HEK293 (cell line): Measurements from ENCODE around the gene TFPI.
"Not testable (repeated sequence)": the region's sequence is repeated elsewhere in the genome, so short reads cannot be mapped to it uniquely, and the experiment has no call there.

Experiments
- CTCF ChIA-PET: fragments of 350-600 bp; formaldehyde crosslinking; extraction: SDS; loops from one replicate; lab custom pipeline; 2021; ENCODE audit warnings: antibody characterized with exemption; lab: Yijun Ruan, JAX
- POLR2A ChIA-PET: fragments of 300-600 bp; formaldehyde crosslinking; extraction: SDS; loops from one replicate; lab custom pipeline; 2020; ENCODE audit warnings: antibody characterized with exemption, inconsistent platforms; lab: Yijun Ruan, JAX
- H3K27ac ChIP-seq: fragments of 200-500 bp; sonication (Bioruptor generic); 2 replicates; pipeline ENCODE4 v1.5.1; 2014; ENCODE audit warnings: low read depth, low read length, control low read depth, inconsistent platforms; ENCODE audit errors: extremely low read depth
- H3K36me3 ChIP-seq, 2 experiments: fragments of 200-500 bp in 1 of 2; sonication (Bioruptor generic) in 1 of 2; 1 replicate in 1 of 2; 2 replicates in 1 of 2; pipeline ENCODE4 v1.5.1; 2014 to 2017; ENCODE audit warnings: inconsistent platforms in 2 of 2, low read length in 2 of 2; ENCODE audit not compliant: control insufficient read depth in 2 of 2, insufficient read depth in 1 of 2
- H3K4me1 ChIP-seq: fragments of 200-500 bp; sonication (Bioruptor generic); 2 replicates; pipeline ENCODE4 v1.5.1; 2014; ENCODE audit warnings: mild to moderate bottlenecking, low read length, inconsistent platforms; ENCODE audit not compliant: control insufficient read depth, insufficient read depth
- H3K4me3 ChIP-seq: 2 replicates; pipeline ENCODE4 v1.5.1; 2011; ENCODE audit warnings: low read depth, mild to moderate bottlenecking, control low read depth, low read length, moderate library complexity
- H3K9me3 ChIP-seq: fragments of 200-500 bp; sonication (Bioruptor generic); 2 replicates; pipeline ENCODE4 v1.5.1; 2014; ENCODE audit warnings: low read depth, low read length, inconsistent platforms; ENCODE audit not compliant: control insufficient read depth, insufficient read depth
- KLF9 ChIP-seq: fragments of 450-650 bp; formaldehyde crosslinking; IDR thresholded peaks from 2 replicates; pipeline ENCODE4 v1.5.1; 2016; ENCODE audit warnings: missing biosample characterization, missing genetic modification characterization, low read depth
- ZBTB7A ChIP-seq: fragments of 450-650 bp; formaldehyde crosslinking; IDR thresholded peaks from 2 replicates; pipeline ENCODE4 v1.5.1; 2016; ENCODE audit warnings: low read depth, missing biosample characterization, missing genetic modification characterization
- ZNF157 ChIP-seq: fragments of 450-650 bp; formaldehyde crosslinking; IDR thresholded peaks from 2 replicates; pipeline ENCODE4 v1.5.1; 2016; ENCODE audit warnings: missing biosample characterization, missing genetic modification characterization
- ZNF175 ChIP-seq: fragments of 450-650 bp; formaldehyde crosslinking; IDR thresholded peaks from 2 replicates; pipeline ENCODE4 v1.5.1; 2016; ENCODE audit warnings: missing biosample characterization, missing genetic modification characterization
- ZNF211 ChIP-seq: fragments of 450-650 bp; formaldehyde crosslinking; IDR thresholded peaks from 2 replicates; pipeline ENCODE4 v1.5.1; 2016; ENCODE audit warnings: low read depth, missing biosample characterization, missing genetic modification characterization
- ZNF239 ChIP-seq: fragments of 450-650 bp; formaldehyde crosslinking; IDR thresholded peaks from 2 replicates; pipeline ENCODE4 v1.5.1; 2016; ENCODE audit warnings: missing biosample characterization, missing genetic modification characterization
- ZNF37A ChIP-seq: fragments of 450-650 bp; IDR thresholded peaks from 2 replicates; pipeline ENCODE4 v1.5.1; 2018; ENCODE audit warnings: missing biosample characterization, missing genetic modification characterization
- ZNF473 ChIP-seq: fragments of 450-650 bp; formaldehyde crosslinking; IDR thresholded peaks from 2 replicates; pipeline ENCODE4 v1.5.1; 2017; ENCODE audit warnings: missing biosample characterization, missing genetic modification characterization
- ZNF521 ChIP-seq: fragments of 450-650 bp; formaldehyde crosslinking; IDR thresholded peaks from 2 replicates; pipeline ENCODE4 v1.5.1; 2017; ENCODE audit warnings: missing biosample characterization, mild to moderate bottlenecking, missing genetic modification characterization
- ZNF560 ChIP-seq: fragments of 450-650 bp; formaldehyde crosslinking; IDR thresholded peaks from 2 replicates; pipeline ENCODE4 v1.5.1; 2017; ENCODE audit warnings: missing biosample characterization, missing genetic modification characterization, borderline replicate concordance
- ZNF610 ChIP-seq: fragments of 450-650 bp; formaldehyde crosslinking; IDR thresholded peaks from 2 replicates; pipeline ENCODE4 v1.5.1; 2016; ENCODE audit warnings: missing biosample characterization, missing genetic modification characterization, borderline replicate concordance
- ZNF639 ChIP-seq: fragments of 450-650 bp; formaldehyde crosslinking; IDR thresholded peaks from 2 replicates; pipeline ENCODE4 v1.5.1; 2016; ENCODE audit warnings: missing biosample characterization, missing genetic modification characterization
- ZNF658 ChIP-seq: fragments of 450-650 bp; formaldehyde crosslinking; IDR thresholded peaks from 2 replicates; pipeline ENCODE4; 2016; ENCODE audit warnings: missing biosample characterization, missing genetic modification characterization
- ZNF660 ChIP-seq: fragments of 450-650 bp; IDR thresholded peaks from 2 replicates; pipeline ENCODE4 v1.5.1; 2018; ENCODE audit warnings: missing biosample characterization, mild to moderate bottlenecking, missing genetic modification characterization
- ZNF704 ChIP-seq: fragments of 450-650 bp; formaldehyde crosslinking; IDR thresholded peaks from 2 replicates; pipeline ENCODE4 v1.5.1; 2016; ENCODE audit warnings: missing biosample characterization, missing genetic modification characterization
- ZNF707 ChIP-seq: fragments of 450-650 bp; formaldehyde crosslinking; IDR thresholded peaks from 2 replicates; pipeline ENCODE4 v1.5.1; 2016; ENCODE audit warnings: missing biosample characterization, missing genetic modification characterization
- ZNF747 ChIP-seq: fragments of 450-650 bp; formaldehyde crosslinking; IDR thresholded peaks from 2 replicates; pipeline ENCODE4 v1.5.1; 2016; ENCODE audit warnings: missing biosample characterization, missing genetic modification characterization
- TF ChIP-seq, protein P1 (sequence below): fragments of 450-650 bp; formaldehyde crosslinking; conservative IDR thresholded peaks from 2 replicates; pipeline ENCODE4 v1.5.1; 2016; ENCODE audit warnings: low read depth, missing biosample characterization, missing genetic modification characterization

TFPI gene

DNA sequence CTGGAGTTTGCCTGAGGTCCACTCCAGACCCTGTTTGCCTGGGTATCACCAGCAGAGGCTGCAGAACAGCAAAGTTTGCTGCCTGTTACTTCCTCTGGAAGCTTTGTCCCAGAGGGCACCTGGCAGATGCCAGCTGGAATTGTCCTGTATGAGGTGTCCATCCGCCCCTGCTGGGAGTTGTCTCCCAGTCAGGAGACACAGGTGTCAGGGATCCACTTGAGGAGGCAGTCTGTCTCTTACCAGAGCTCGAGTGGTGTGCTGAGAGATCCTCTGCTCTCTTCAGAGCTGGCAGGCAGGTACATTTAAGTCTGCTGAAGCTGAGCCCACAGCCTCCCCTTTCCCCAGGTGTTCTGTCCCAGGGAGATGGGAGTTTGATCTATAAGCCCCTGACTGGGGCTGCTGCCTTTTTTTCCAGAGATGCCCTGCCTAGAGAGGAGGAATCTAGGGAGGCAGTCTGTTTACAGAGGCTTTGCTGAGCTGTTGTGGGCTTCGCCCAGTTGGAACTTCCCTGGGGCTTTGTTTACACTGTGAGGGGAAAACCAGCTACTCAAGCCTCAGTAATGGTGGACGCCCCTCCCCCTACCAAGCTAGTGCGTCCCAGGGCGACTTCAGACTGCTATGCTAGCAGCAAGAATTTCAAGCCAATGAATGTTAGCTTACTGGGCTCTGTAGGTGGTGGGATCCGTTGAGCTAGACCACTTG is 34.7 kb downstream of the TFPI start (continued):
- no peak for TF ChIP-seq ZNF707 (tag by site-specific recombination)
- no peak for TF ChIP-seq ZNF704
- TF ChIP-seq, all 188 proteins: peak for 0

- CTCF ChIA-PET, H3K4me1 ChIP-seq, POLR2A ChIA-PET: not testable (repeated sequence)
Measured at GRCh38 chr2:187517750-187518361, 36.4 kb downstream of the TFPI start.

DNA sequence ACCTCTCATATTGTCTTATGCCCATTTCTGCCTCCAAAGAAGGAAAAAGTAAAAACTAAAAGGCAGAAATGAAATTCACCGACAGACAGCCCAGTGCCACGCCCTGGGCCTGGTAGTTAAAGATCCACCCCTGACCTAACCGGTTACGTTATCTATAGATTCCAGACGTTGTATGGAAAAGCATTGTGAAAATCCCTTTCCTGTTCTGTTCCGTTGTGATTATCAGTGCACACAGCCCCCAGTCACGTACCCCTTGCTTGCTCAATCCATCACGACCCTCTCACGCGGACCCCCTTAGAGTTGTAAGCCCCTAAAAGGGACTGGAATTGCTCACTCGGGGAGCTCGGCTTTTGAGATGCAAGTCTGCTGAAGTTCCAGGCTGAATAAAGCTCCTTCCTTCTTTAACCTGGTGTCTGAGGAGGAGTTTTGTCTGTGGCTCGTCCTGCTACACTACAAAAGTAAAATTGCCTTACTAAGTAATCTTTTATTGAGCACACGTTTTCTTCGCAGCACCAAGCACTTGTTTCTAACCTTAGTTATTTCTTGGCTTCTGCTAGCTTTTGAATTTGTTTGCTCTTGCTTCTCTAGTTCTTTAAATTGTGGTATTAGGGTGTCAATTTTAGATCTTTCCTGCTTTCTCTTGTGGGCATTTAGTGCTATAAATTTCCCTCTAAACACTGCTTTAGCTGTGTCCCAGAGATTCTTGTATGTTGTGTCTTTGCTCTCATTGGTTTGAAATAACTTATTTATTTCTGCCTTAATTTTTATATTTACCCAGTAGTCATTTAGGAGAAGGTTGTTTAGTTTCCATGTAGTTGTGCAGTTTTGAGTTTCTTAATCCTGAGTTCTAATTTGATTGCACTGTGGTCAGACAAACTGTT is 37.4 kb downstream of the TFPI start:
- CTCF ChIA-PET, H3K27ac ChIP-seq: not testable (repeated sequence)

More at GRCh38 chr2:187517750-187518361, 36.4 kb downstream of the TFPI start:
- not testable (repeated sequence) for H3K4me3 ChIP-seq, H3K9me3 ChIP-seq, H3K27ac ChIP-seq, H3K36me3 ChIP-seq

GRCh38 chr2:187514930-187515329 is 39.3 kb downstream of the TFPI start:
- H3K36me3 ChIP-seq, result peaks cover 0 to 2% of the 10 kb centered on the region in 2 experiments; a peak in 1 of 3 replicates
- no peak overlapping the region for H3K4me3 ChIP-seq
- H3K4me1 ChIP-seq, result no peaks in the 10 kb centered on the region
- POLR2A ChIA-PET, result no interaction called here
- TF ChIP-seq ZNF157 (tag by site-specific recombination) (no peak), ZNF239 (tag by site-specific recombination) (no peak), ZNF707 (tag by site-specific recombination) (no peak), ZNF658 (tag by site-specific recombination) (no peak), ZNF37A (tag by site-specific recombination) (no peak), ZNF211 (tag by site-specific recombination) (no peak), KLF9 (tag by site-specific recombination) (no peak), ZNF660 (tag by site-specific recombination) (no peak), ZNF473 (tag by site-specific recombination) (no peak), ZNF175 (tag by site-specific recombination) (no peak), ZNF560 (tag by site-specific recombination) (no peak), ZNF747 (tag by site-specific recombination) (no peak), ZBTB7A (tag by site-specific recombination) (no peak), ZNF639 (tag by site-specific recombination) (no peak), ZNF610 (no peak), ZNF521 (no peak)
- TF ChIP-seq, protein P1, sequence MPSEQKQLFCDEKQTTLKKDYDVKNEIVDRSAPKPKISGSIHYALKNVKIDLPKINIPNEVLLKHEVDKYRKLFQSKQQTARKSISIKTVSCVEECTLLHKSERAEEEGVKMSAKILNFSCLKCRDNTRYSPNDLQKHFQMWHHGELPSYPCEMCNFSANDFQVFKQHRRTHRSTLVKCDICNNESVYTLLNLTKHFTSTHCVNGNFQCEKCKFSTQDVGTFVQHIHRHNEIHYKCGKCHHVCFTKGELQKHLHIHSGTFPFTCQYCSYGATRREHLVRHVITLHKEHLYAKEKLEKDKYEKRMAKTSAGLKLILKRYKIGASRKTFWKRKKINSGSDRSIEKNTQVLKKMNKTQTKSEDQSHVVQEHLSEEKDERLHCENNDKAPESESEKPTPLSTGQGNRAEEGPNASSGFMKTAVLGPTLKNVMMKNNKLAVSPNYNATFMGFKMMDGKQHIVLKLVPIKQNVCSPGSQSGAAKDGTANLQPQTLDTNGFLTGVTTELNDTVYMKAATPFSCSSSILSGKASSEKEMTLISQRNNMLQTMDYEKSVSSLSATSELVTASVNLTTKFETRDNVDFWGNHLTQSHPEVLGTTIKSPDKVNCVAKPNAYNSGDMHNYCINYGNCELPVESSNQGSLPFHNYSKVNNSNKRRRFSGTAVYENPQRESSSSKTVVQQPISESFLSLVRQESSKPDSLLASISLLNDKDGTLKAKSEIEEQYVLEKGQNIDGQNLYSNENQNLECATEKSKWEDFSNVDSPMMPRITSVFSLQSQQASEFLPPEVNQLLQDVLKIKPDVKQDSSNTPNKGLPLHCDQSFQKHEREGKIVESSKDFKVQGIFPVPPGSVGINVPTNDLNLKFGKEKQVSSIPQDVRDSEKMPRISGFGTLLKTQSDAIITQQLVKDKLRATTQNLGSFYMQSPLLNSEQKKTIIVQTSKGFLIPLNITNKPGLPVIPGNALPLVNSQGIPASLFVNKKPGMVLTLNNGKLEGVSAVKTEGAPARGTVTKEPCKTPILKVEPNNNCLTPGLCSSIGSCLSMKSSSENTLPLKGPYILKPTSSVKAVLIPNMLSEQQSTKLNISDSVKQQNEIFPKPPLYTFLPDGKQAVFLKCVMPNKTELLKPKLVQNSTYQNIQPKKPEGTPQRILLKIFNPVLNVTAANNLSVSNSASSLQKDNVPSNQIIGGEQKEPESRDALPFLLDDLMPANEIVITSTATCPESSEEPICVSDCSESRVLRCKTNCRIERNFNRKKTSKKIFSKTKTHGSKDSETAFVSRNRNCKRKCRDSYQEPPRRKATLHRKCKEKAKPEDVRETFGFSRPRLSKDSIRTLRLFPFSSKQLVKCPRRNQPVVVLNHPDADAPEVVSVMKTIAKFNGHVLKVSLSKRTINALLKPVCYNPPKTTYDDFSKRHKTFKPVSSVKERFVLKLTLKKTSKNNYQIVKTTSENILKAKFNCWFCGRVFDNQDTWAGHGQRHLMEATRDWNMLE (tag by site-specific recombination), result no peak
- TF ChIP-seq, all 188 proteins: peak for 0
- H3K27ac ChIP-seq, result no peak overlapping the region
- no peaks in the 10 kb centered on the region for H3K9me3 ChIP-seq
- CTCF ChIA-PET, result interaction anchor here (0.5 to 2.5 kb wide), 3 partner anchors 11 to 183 kb away, joined by 3 to 13 read pairs (median 3); no protein-coding TSS in a partner anchor

More for the DNA sequence above, 37.4 kb downstream of the TFPI start:
- POLR2A ChIA-PET, H3K36me3 ChIP-seq, H3K4me1 ChIP-seq, H3K9me3 ChIP-seq, H3K4me3 ChIP-seq: not testable (repeated sequence)
